ENCODE data around the gene MAT2B.

GRCh38 chr5:163567811-163568210 is 62.4 kb downstream of the MAT2B start:
- TF ChIP-seq CTCF (IDR thresholded peaks at IDR 0.05; ENCODE audit: control extremely low read depth in 1 of 3, insufficient read depth in 1 of 3, low read depth in 1 of 3, low read length in 3 of 3) (no peak), MAX (IDR thresholded peaks at IDR 0.05) (no peak), USF2 (IDR thresholded peaks at IDR 0.05; ENCODE audit: low read length) (no peak), EP300 (IDR thresholded peaks at IDR 0.05; ENCODE audit: borderline replicate concordance in 1 of 2, low read depth in 2 of 2, low read length in 2 of 2) (no peak), POLR2A (IDR thresholded peaks at IDR 0.05; ENCODE audit: control extremely low read depth in 1 of 2, low read depth in 2 of 2, low read length in 2 of 2) (no peak), KDM1A (IDR thresholded peaks at IDR 0.05; ENCODE audit: borderline replicate concordance, low read length) (no peak)
